ENCODE results near the gene NTM.

NTM gene

DNA sequence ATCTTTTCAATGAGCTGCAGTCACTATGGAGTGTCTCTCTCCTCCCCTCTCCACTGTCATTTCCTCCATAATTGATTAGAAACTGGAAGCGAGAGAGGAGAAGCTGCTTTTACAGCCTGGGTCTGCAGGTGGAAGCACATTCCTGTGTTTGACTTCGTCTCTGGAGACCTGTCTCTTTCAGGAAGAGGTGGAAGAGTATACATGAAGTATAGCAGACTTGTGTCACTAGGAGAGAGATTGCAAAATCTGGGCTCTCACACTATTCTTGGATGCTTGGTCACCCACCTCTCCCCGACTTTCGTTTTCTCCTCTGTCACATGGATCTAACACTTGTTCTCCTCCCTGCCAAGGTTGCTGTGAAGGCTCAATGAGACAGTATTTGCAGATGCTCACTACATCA lies 323.3 kb downstream of the NTM start:
- TF ChIP-seq CTCF (IDR thresholded peaks at IDR 0.05; ENCODE audit: borderline replicate concordance, insufficient read depth, low read depth, low read length), result no peak
- no peak overlapping the region for H3K4me3 ChIP-seq (ENCODE audit: low read depth, low read length)

- no peak overlapping the region for H3K4me3 ChIP-seq (ENCODE audit: low read depth, low read length)
- TF ChIP-seq CTCF (IDR thresholded peaks at IDR 0.05; ENCODE audit: borderline replicate concordance, insufficient read depth, low read depth, low read length), result peak; percentile 95
These were observed 324.4 kb downstream of the NTM start for GRCh38 chr11:131694526-131695424.

- H3K4me3 ChIP-seq (ENCODE audit: low read depth, low read length), result no peak overlapping the region
- no peak for TF ChIP-seq CTCF (IDR thresholded peaks at IDR 0.05; ENCODE audit: borderline replicate concordance, insufficient read depth, low read depth, low read length)
These were observed 325.5 kb downstream of the NTM start for GRCh38 chr11:131695889-131696429.

GRCh38 chr11:131696690-131697089 lies 326.3 kb downstream of the NTM start:
- no peak overlapping the region for H3K4me3 ChIP-seq (ENCODE audit: low read depth, low read length)
- TF ChIP-seq CTCF (IDR thresholded peaks at IDR 0.05; ENCODE audit: borderline replicate concordance, insufficient read depth, low read depth, low read length), result no peak

GRCh38 chr11:131703311-131703710 lies 332.9 kb downstream of the NTM start:
- no peak for TF ChIP-seq CTCF (IDR thresholded peaks at IDR 0.05; ENCODE audit: borderline replicate concordance, insufficient read depth, low read depth, low read length)
- no peak overlapping the region for H3K4me3 ChIP-seq (ENCODE audit: low read depth, low read length)

DNA sequence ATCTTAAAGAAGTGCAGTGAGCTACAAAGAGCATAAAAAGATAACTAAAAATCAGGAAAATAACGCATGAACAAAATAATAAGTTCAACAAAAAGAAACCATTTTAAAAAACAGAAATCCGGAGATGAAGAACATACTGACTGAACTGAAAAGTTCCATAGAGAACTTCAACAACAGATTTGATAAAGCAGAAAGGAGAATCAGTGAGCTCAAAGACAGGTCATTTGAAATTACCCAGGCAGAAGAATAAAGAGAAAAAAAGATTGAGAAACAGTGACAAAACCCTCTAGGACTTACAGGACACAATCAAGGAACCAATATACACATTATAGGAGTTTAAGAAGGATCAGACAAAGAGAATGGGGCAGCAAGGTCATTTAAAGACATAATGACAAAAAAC lies 334.3 kb downstream of the NTM start:
- no peak for TF ChIP-seq CTCF (IDR thresholded peaks at IDR 0.05; ENCODE audit: borderline replicate concordance, insufficient read depth, low read depth, low read length)
- no peak overlapping the region for H3K4me3 ChIP-seq (ENCODE audit: low read depth, low read length)

DNA sequence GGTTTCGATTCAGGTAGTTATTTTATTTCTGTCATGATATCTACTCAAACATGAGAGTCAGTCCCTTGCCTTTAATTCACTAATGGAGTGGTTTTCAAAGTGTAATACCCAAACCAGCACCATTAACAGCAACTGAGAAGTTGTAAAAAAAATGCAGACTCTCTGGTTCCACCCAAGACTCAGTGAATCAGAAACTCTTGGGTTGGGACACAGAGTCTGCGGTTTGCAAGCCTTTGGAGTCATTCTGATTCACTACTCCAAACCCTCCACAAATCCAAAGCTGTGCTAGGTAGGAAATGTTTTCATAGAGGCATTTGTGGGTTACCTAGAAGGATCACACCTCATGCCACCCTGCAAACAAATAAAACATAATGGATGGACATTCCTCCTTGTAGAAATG lies 340.1 kb downstream of the NTM start:
- TF ChIP-seq CTCF (IDR thresholded peaks at IDR 0.05; ENCODE audit: borderline replicate concordance, insufficient read depth, low read depth, low read length), result no peak
- H3K4me3 ChIP-seq (ENCODE audit: low read depth, low read length), result no peak overlapping the region

All from GM12875 (cell line).